IPS-18c (cell line): ENCODE data around the gene OR56B4.
"Not testable (repeated sequence)": the region's sequence is repeated elsewhere in the genome, so short reads cannot be mapped to it uniquely, and the experiment has no call there.

Source experiments
- H3K4me3 ChIP-seq: 2 replicates; pipeline ENCODE4 v1.7.0; 2013; ENCODE audit warnings: low read depth, mild to moderate bottlenecking, low read length, moderate library complexity; ENCODE audit not compliant: insufficient read depth
- H3K9me3 ChIP-seq: one replicate; pipeline ENCODE4 v1.6.1; 2013; ENCODE audit warnings: mild to moderate bottlenecking, low read length, moderate library complexity; ENCODE audit not compliant: control insufficient read depth, insufficient read depth

The OR56B4 gene, protein sequence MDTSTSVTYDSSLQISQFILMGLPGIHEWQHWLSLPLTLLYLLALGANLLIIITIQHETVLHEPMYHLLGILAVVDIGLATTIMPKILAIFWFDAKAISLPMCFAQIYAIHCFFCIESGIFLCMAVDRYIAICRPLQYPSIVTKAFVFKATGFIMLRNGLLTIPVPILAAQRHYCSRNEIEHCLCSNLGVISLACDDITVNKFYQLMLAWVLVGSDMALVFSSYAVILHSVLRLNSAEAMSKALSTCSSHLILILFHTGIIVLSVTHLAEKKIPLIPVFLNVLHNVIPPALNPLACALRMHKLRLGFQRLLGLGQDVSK

DNA sequence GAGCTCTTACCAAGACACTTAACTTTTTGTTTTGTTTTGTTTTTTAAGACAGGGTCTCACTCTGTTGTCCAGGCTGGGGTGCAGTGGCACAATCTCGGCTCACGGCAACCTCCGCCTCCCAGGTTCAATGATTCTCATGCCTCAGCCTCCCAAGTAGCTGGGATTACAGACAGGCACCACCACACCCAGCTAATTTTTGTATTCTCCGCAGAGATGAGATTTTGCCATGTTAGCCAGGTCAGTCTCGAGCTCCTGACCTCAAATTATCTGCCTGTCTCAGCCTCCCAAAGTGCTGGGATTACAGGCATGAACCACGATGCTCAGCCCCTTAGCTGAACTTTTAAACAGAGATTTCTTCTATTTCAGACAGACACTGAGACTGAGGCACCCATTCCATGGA is at the start of gene OR56B4:
Gene OR56B4, plus strand, starts transcription at position 301 of the 400 bp plus-strand sequence. Its CDS starts 95 bp downstream, at position 396.
- not testable (repeated sequence) for H3K9me3 ChIP-seq, H3K4me3 ChIP-seq

- Histone ChIP-seq H3K9me3 (no peaks in the 10 kb centered on the region), H3K4me3 (no peak overlapping the region)
These were observed 46.0 kb upstream of the OR56B4 start for GRCh38 chr11:6061475-6061874.

DNA sequence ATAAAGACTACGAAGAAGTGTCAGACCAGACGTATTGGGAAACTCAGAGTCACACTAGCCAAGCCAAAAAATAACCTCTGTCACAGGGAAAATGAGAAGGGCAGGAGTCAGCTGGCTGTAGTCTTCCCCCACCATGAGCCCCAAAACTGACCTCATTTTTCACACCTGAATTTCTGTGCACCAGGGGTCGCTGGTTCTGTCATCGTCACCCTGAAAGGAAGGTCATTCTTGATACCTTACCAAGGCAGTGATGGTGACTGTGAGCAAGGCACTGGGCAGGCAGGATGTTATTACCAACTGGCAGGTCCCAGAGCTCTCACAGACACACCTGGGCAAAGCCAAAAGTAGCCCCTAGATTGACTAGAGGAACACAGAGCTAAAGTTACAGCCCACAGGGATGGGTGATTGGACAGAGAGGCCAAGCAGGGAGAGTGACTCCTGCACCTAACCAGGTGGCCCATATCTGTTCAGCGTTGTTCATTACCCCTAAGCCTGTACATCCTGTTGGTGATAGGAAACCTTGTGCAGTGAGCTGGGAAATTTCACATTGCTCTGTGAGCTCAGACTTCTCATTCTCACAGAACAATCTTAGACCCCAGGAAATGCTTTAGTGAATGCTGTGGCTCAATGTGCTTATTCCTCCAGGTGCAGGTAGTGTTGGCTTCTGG is 44.7 kb upstream of the OR56B4 start:
- Histone ChIP-seq H3K4me3 (no peak overlapping the region), H3K9me3 (no peaks in the 10 kb centered on the region)

DNA sequence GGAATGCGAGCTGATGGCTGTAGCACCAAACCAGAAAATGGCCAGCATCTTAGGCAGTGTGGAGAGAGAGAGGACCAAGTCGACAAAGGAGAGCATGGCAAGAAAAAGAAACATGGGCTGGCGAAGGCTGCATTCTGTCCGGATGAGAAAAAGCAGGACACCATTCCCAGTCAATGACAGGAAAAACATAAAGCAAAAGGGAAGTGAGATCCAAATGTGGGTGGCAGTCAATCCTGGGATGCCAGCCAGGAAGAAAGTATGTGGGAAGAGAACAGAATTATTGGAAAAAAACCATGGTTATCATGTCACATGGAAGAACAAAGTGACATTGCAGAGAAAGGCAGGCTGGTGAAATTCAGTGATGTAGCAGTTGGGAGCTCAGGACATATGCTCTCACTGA is 40.0 kb upstream of the OR56B4 start:
- Histone ChIP-seq H3K4me3 (no peak overlapping the region), H3K9me3 (no peaks in the 10 kb centered on the region)

DNA sequence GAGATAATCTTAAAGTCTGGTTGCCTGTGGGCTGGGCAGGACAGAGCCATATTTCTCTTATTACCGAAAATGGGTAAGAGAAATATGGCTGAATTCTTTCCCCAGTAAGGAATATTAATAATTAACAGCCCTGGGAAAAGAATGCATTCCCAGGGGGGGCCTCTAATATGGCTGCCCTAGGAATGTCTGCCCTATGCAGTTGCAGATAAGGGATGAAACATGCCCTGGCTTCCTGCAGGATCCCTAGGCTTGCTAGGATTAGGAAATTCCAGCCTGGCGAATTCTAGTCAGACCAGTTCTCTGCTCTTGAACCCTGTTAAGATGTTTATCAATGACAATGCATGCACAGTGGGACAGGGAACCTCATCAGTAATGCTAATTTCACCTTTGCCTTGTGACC is 31.0 kb upstream of the OR56B4 start:
- H3K4me3 ChIP-seq, H3K9me3 ChIP-seq: not testable (repeated sequence)

GRCh38 chr11:6077723-6078122 is 29.8 kb upstream of the OR56B4 start:
- no peak overlapping the region for H3K4me3 ChIP-seq
- H3K9me3 ChIP-seq = peaks cover 4% of the 10 kb centered on the region

DNA sequence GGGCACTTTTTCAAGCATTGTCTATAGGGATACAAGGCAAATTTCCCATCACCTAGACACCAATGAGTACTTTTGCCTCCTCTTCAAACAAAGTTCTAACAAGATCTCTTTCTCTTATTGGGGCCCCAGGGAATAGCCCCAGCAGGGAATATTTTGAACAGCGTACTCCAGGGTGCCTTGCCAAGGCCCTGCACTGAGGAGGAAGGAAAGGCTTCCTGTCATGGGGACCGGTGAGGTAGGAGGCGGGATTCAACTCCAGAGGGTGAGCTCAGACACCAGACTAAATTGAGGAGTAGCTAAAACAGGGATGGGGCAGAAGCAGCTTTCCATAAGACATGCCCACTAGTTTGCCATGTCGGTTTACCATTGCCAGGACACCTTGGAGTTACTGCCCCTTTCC is 28.0 kb upstream of the OR56B4 start:
- Histone ChIP-seq H3K4me3 (no peak overlapping the region), H3K9me3 (peaks cover 4% of the 10 kb centered on the region)

DNA sequence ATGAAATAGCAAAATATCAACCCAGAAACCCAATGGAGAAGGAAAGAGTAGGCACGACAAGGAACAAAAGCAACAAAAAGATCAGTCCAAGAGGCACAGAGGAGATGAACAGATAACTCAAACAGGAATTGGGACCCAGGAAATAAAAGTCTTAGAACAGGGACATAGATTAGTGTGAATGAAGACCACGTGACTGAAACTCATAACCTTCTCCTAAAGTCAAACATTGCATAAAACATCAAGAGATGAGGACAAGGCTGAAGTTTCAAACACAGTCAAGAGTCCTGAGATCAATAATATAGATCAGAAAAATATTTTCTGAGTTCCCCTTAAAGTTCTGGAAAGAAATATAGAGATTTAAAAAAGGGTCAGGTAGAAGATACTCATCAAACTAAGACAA is 24.4 kb upstream of the OR56B4 start:
- Histone ChIP-seq H3K9me3 (no peaks in the 10 kb centered on the region), H3K4me3 (no peak overlapping the region)

DNA sequence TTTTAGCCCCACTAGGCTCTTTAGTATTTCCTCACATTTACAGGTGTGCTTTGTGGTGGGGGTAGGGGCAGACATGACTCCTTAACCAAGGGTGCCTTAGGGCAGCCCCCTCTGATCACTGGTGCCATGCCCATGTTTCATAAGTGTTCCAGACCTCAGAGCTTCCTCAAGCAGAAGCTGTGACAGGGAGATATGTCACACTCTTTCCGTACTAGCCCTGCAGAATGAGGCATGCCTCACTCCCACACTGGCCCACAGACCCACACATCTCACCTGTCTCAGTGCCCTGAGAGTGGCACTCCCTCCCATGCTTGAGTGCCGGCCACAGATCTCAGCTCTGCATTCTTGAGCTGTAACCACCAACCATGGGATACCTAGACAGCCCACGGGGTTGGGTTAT is 22.9 kb upstream of the OR56B4 start:
- Histone ChIP-seq H3K4me3 (no peak overlapping the region), H3K9me3 (no peaks in the 10 kb centered on the region)

DNA sequence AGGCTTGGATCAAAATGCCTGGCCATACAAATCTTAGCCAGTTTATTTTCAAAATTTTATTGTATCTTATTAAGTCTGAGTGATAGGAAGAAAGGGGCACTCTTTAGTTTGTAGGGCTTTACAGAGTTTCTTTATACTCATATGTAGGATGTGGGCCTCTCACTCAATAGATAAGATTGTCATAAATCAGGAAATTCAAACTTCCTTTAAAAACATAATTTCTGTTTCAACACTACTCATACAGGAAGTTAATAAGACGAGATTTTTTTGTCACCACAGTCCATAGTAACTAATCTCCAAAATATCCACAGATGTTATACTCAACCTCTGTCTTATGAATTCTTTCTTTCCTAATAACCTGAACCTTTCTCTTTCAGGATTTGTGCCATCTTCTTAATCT is 13.3 kb upstream of the OR56B4 start:
- no peaks in the 10 kb centered on the region for H3K9me3 ChIP-seq
- no peak overlapping the region for H3K4me3 ChIP-seq

DNA sequence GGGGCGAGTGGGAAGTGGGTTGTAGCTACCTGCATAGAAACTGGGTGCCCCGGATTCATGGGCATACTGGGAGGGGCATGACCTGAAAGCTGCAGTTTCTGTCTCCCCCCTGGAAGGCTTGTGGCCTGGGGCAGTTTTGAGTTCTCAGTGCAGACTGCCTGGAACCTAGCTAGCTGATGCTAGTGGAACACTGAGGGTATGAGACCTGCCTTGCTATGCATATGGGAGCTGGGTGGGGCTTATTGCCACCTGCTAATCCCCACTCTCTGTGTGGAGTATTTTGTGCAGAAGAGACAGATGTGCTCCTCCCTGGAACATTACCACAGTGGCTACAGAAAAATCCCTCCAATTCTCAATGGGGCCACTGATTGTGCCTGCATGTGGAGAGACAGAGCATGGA is 11.7 kb upstream of the OR56B4 start:
- no peaks in the 10 kb centered on the region for H3K9me3 ChIP-seq
- H3K4me3 ChIP-seq = no peak overlapping the region

GRCh38 chr11:6096417-6096816 is 11.1 kb upstream of the OR56B4 start:
- Histone ChIP-seq H3K9me3 (no peaks in the 10 kb centered on the region), H3K4me3 (no peak overlapping the region)

- H3K9me3 ChIP-seq = no peaks in the 10 kb centered on the region
These were observed 7.9 kb upstream of the OR56B4 start for GRCh38 chr11:6099577-6099976.

DNA sequence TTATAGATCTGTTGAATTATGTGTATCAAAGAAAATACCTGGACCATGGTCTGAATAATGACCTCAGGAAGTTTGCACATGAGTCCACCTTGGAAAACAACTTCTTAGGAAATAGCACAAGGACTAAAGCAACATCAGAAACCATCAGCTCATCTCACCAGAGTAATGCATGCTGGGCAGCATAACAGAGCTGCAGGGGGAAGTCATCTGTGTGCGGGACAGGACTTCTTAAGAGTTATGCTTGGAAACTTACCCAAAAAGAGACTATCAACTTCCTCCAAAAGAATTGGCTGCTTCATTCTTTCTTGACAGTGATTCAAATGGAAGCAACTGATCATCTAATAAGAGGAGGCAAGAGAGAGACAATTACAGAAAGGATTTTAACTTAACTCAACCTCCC is 2.5 kb downstream of the OR56B4 start:
- H3K4me3 ChIP-seq = no peak overlapping the region
- no peaks in the 10 kb centered on the region for H3K9me3 ChIP-seq

More at GRCh38 chr11:6099577-6099976, 7.9 kb upstream of the OR56B4 start:
- no peak overlapping the region for H3K4me3 ChIP-seq

GRCh38 chr11:6111673-6112072 is 4.2 kb downstream of the OR56B4 start:
- Histone ChIP-seq H3K4me3 (no peak overlapping the region), H3K9me3 (no peaks in the 10 kb centered on the region)

DNA sequence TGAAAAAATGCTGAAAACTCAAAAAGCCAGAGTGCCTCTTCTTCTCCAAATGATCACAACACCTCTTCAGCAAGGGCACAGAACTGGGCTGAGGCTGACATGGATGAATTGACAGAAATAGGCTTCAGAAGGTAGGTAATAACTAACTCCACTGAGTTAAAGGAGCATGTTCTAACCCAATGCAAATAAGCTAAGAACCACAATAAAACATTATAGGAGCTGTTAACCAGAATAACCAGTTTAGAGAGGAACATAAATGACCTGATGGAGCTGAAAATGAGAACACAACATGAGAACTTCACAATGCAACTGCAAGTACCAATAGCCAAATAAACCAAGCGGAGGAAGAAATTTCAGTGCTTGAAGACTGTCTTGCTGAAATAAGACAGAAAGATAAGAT is 9.2 kb downstream of the OR56B4 start:
- H3K9me3 ChIP-seq = no peaks in the 10 kb centered on the region
- no peak overlapping the region for H3K4me3 ChIP-seq

DNA sequence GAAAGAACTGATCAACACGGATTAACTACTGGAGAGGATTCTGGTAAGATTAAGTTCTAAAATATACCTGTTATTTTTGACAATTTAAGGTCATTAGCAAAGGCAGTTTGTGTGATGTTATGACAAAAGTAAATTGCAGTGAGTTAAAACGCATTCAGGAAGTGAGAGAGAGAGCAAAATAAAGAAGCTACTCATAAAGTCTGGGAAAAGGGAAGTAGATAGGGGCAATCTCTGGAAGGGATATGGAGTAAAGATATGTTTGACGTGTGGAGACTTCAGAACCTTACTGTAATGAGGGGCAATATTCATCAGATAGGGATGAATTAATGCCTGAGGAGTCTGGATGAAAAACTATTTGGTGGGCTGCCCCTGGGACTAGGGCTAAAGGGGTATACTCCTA is 16.8 kb downstream of the OR56B4 start:
- H3K9me3 ChIP-seq = no peaks in the 10 kb centered on the region
- no peak overlapping the region for H3K4me3 ChIP-seq

DNA sequence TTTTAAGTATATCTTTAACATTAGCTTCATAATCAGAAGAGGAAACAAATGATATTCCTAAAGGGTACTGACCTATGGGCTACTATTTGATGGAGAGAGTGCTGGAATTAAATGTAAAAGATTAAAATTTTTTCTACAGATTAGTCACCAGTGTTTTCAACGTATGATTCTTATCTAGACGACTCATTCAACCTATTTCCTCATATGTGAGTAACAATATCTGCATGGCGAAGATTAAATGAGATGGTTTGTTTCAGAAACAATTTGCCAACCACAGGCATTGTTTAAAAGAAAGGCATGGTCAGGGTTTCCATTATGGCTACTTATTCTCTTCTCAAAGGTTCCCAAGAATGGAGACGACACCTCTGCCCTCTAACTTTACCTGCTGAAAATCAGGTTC is 20.4 kb downstream of the OR56B4 start:
- no peaks in the 10 kb centered on the region for H3K9me3 ChIP-seq

DNA sequence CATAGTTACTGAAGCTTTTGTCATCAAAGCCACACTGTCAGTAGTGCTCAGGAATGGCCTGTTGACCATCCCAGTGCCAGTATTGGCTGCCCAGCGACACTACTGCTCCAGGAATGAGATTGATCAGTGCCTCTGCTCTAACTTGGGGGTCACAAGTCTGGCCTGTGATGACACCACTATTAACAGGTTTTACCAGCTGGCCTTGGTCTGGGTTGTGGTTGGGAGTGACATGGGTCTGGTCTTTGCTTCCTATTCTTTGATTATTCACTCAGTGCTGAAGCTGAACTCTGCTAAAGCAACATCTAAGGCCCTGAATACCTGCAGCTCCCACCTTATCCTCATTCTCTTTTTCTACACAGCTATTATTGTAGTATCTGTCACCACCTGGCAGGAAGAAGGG is 21.5 kb downstream of the OR56B4 start:
- H3K9me3 ChIP-seq = no peaks in the 10 kb centered on the region
- H3K4me3 ChIP-seq = no peak overlapping the region

More for the DNA sequence above, 20.4 kb downstream of the OR56B4 start:
- H3K4me3 ChIP-seq = no peak overlapping the region
